Measurements from ENCODE around the gene FUT7. TPM values are rescaled to one million over a fixed set of nuclear protein-coding genes. Genes with fewer than 3 reads are reported as not detected.

FUT7 gene
- total RNA-seq = 0.21 TPM in 1 of 2 replicates, not detected in the other

GRCh38 chr9:137031904-137032640, at the start of gene FUT7:
Gene FUT7, minus strand, starts transcription at chr9:137032088. Its CDS starts 97 bp downstream, at chr9:137031991.
- no peaks in the 10 kb centered on the region for H3K36me3 Mint-ChIP-seq (ENCODE audit: low read depth)
- H3K27ac Mint-ChIP-seq = no peak within 1 kb of the TSS
- H3K9me3 Mint-ChIP-seq = no peaks in the 10 kb centered on the region
- no peak within 1 kb of the TSS for H3K4me3 Mint-ChIP-seq (ENCODE audit: low read depth)
- DNase-seq (ENCODE audit: low spot score) = no peak
- H3K27me3 Mint-ChIP-seq (ENCODE audit: low read depth) = peaks cover 2% of the 10 kb centered on the region
- H3K4me1 Mint-ChIP-seq (ENCODE audit: low read depth) = peaks cover 39% of the 10 kb centered on the region
- intact Hi-C loops (cut with micrococcal nuclease) = loop anchor here (10.0 kb wide), 2 partner anchors 77 to 497 kb away; partner anchors contain the start of gene LCN12

GRCh38 chr9:137080260-137081122, 48.6 kb upstream of the FUT7 start:
- Mint-ChIP-seq H3K9me3 (no peaks in the 10 kb centered on the region), H3K36me3 (ENCODE audit: low read depth) (peaks cover 15% of the 10 kb centered on the region), H3K27me3 (ENCODE audit: low read depth) (no peaks in the 10 kb centered on the region), H3K4me1 (ENCODE audit: low read depth) (peaks cover 12% of the 10 kb centered on the region), H3K27ac (no peak overlapping the region), H3K4me3 (ENCODE audit: low read depth) (peak overlapping the region; percentile 39)
- intact Hi-C loops (cut with micrococcal nuclease) = no loop called here
- DNase-seq (ENCODE audit: low spot score) = no peak

- Mint-ChIP-seq H3K27me3 (ENCODE audit: low read depth) (no peaks in the 10 kb centered on the region), H3K4me3 (ENCODE audit: low read depth) (peak overlapping the region; percentile 33), H3K36me3 (ENCODE audit: low read depth) (peaks cover 15% of the 10 kb centered on the region), H3K4me1 (ENCODE audit: low read depth) (peaks cover 8% of the 10 kb centered on the region), H3K27ac (no peak overlapping the region), H3K9me3 (no peaks in the 10 kb centered on the region)
- no peak for DNase-seq (ENCODE audit: low spot score)
- intact Hi-C loops (cut with micrococcal nuclease) = no loop called here
These were observed 47.5 kb upstream of the FUT7 start for GRCh38 chr9:137079401-137079787.

- intact Hi-C loops (cut with micrococcal nuclease) = no loop called here
- Mint-ChIP-seq H3K27ac (no peak overlapping the region), H3K4me1 (ENCODE audit: low read depth) (peaks cover 6% of the 10 kb centered on the region), H3K4me3 (ENCODE audit: low read depth) (peak overlapping the region; percentile 74), H3K36me3 (ENCODE audit: low read depth) (peaks cover 15% of the 10 kb centered on the region), H3K27me3 (ENCODE audit: low read depth) (no peaks in the 10 kb centered on the region), H3K9me3 (no peaks in the 10 kb centered on the region)
- DNase-seq (ENCODE audit: low spot score) = no peak
These were observed 47.0 kb upstream of the FUT7 start for GRCh38 chr9:137078701-137079400.

GRCh38 chr9:137077758-137078693, 46.1 kb upstream of the FUT7 start:
- peak overlapping the region; percentile 74 for H3K4me3 Mint-ChIP-seq (ENCODE audit: low read depth)
- intact Hi-C loops (cut with micrococcal nuclease) = no loop called here
- no peak overlapping the region for H3K27ac Mint-ChIP-seq
- H3K27me3 Mint-ChIP-seq (ENCODE audit: low read depth) = no peaks in the 10 kb centered on the region
- peak; percentile 29 for DNase-seq (ENCODE audit: low spot score)
- no peaks in the 10 kb centered on the region for H3K4me1 Mint-ChIP-seq (ENCODE audit: low read depth)
- peaks cover 15% of the 10 kb centered on the region for H3K36me3 Mint-ChIP-seq (ENCODE audit: low read depth)
- H3K9me3 Mint-ChIP-seq = no peaks in the 10 kb centered on the region

- intact Hi-C loops (cut with micrococcal nuclease) = no loop called here
- Mint-ChIP-seq H3K27ac (peak within 1 kb of the TSS; percentile 28), H3K27me3 (ENCODE audit: low read depth) (no peaks in the 10 kb centered on the region), H3K4me3 (ENCODE audit: low read depth) (peak within 1 kb of the TSS; percentile 74), H3K9me3 (no peaks in the 10 kb centered on the region), H3K36me3 (ENCODE audit: low read depth) (peaks cover 15% of the 10 kb centered on the region), H3K4me1 (ENCODE audit: low read depth) (peaks cover under 1% of the 10 kb centered on the region)
- peak; percentile 62 for DNase-seq (ENCODE audit: low spot score)
These were observed 45.3 kb upstream of the FUT7 start, which contains the start of gene UAP1L1 for GRCh38 chr9:137077010-137077747. Gene UAP1L1, plus strand, starts transcription at chr9:137077517. Its CDS starts 16 bp downstream, at chr9:137077533.

- H3K36me3 Mint-ChIP-seq (ENCODE audit: low read depth) = peaks cover 9% of the 10 kb centered on the region
- H3K27me3 Mint-ChIP-seq (ENCODE audit: low read depth) = no peaks in the 10 kb centered on the region
- H3K27ac Mint-ChIP-seq = no peak overlapping the region
- intact Hi-C loops (cut with micrococcal nuclease) = no loop called here
- no peaks in the 10 kb centered on the region for H3K9me3 Mint-ChIP-seq
- peaks cover 3% of the 10 kb centered on the region for H3K4me1 Mint-ChIP-seq (ENCODE audit: low read depth)
- peak overlapping the region; percentile 64 for H3K4me3 Mint-ChIP-seq (ENCODE audit: low read depth)
- DNase-seq (ENCODE audit: low spot score) = no peak
These were observed 44.7 kb upstream of the FUT7 start for GRCh38 chr9:137076636-137077009.

- no peak for DNase-seq (ENCODE audit: low spot score)
- Mint-ChIP-seq H3K4me1 (ENCODE audit: low read depth) (peaks cover 11% of the 10 kb centered on the region), H3K9me3 (no peaks in the 10 kb centered on the region), H3K36me3 (ENCODE audit: low read depth) (peaks cover 6% of the 10 kb centered on the region), H3K27me3 (ENCODE audit: low read depth) (no peaks in the 10 kb centered on the region), H3K4me3 (ENCODE audit: low read depth) (no peak overlapping the region), H3K27ac (no peak overlapping the region)
- intact Hi-C loops (cut with micrococcal nuclease) = no loop called here
These were observed 43.4 kb upstream of the FUT7 start for GRCh38 chr9:137075275-137075775.

- Mint-ChIP-seq H3K4me1 (ENCODE audit: low read depth) (peaks cover 11% of the 10 kb centered on the region), H3K9me3 (no peaks in the 10 kb centered on the region), H3K4me3 (ENCODE audit: low read depth) (peak overlapping the region; percentile 52), H3K27ac (no peak overlapping the region), H3K36me3 (ENCODE audit: low read depth) (peaks cover 2% of the 10 kb centered on the region), H3K27me3 (ENCODE audit: low read depth) (no peaks in the 10 kb centered on the region)
- intact Hi-C loops (cut with micrococcal nuclease) = no loop called here
- DNase-seq (ENCODE audit: low spot score) = no peak
These were observed 42.9 kb upstream of the FUT7 start for GRCh38 chr9:137074657-137075274.

- intact Hi-C loops (cut with micrococcal nuclease) = no loop called here
- Mint-ChIP-seq H3K36me3 (ENCODE audit: low read depth) (no peaks in the 10 kb centered on the region), H3K27ac (no peak overlapping the region), H3K27me3 (ENCODE audit: low read depth) (no peaks in the 10 kb centered on the region), H3K9me3 (no peaks in the 10 kb centered on the region), H3K4me1 (ENCODE audit: low read depth) (peaks cover 11% of the 10 kb centered on the region), H3K4me3 (ENCODE audit: low read depth) (no peak overlapping the region)
- DNase-seq (ENCODE audit: low spot score) = no peak
These were observed 42.1 kb upstream of the FUT7 start for GRCh38 chr9:137073992-137074399.

GRCh38 chr9:137071282-137071681, 39.4 kb upstream of the FUT7 start:
- H3K9me3 Mint-ChIP-seq = no peaks in the 10 kb centered on the region
- H3K4me1 Mint-ChIP-seq (ENCODE audit: low read depth) = peaks cover 18% of the 10 kb centered on the region
- H3K4me3 Mint-ChIP-seq (ENCODE audit: low read depth) = peak overlapping the region; percentile 83
- H3K27ac Mint-ChIP-seq = peak overlapping the region; percentile 72
- intact Hi-C loops (cut with micrococcal nuclease) = no loop called here
- no peak for DNase-seq (ENCODE audit: low spot score)
- no peaks in the 10 kb centered on the region for H3K36me3 Mint-ChIP-seq (ENCODE audit: low read depth)
- H3K27me3 Mint-ChIP-seq (ENCODE audit: low read depth) = no peaks in the 10 kb centered on the region

Data from activated T-helper 2 cell treated with anti-CD3 and anti-CD28 coated beads, Interferon-gamma antibody, Interleukin-2, Interleukin-4, amounts not matched to agents 10 μg/mL and 5 μg/mL and 100 μg/mL, durations not matched to agents 14 hours and 24 hours and 36 hours (primary cell).